Stimulated activated CD4-positive, alpha-beta T cell treated with anti-CD3 and anti-CD28 coated beads, Interleukin-12 subunit alpha, Interleukin-12 subunit beta, amount 100 ng/mL, for 4 hours (primary cell): Measurements from ENCODE around the gene HNRNPR.
"Not testable (repeated sequence)": the region's sequence is repeated elsewhere in the genome, so short reads cannot be mapped to it uniquely, and the experiment has no call there.

Experiments used
- DNase-seq: peaks from one replicate; pipeline ENCODE4 v3.0.0-alpha.2; 2020

The HNRNPR gene

GRCh38 chr1:23344111-23344986, at the start of gene HNRNPR:
TSS of gene HNRNPR (minus strand) at chr1:23344284. CDS start at chr1:23341008, 3,276 bp downstream.
- peak; percentile 100 for DNase-seq

GRCh38 chr1:23393706-23394105, 49.6 kb upstream of the HNRNPR start:
- no peak for DNase-seq

GRCh38 chr1:23392125-23392855, 48.2 kb upstream of the HNRNPR start:
- DNase-seq: no peak

- no peak for DNase-seq
These were observed 45.8 kb upstream of the HNRNPR start for GRCh38 chr1:23389837-23390321.

GRCh38 chr1:23387494-23387893, 43.4 kb upstream of the HNRNPR start:
- no peak for DNase-seq

- DNase-seq: no peak
These were observed 41.1 kb upstream of the HNRNPR start for GRCh38 chr1:23385119-23385621.

- DNase-seq: no peak
These were observed 40.4 kb upstream of the HNRNPR start for GRCh38 chr1:23384312-23385058.

- DNase-seq: no peak
These were observed 39.7 kb upstream of the HNRNPR start for GRCh38 chr1:23383577-23384311.

GRCh38 chr1:23381233-23381885, 37.3 kb upstream of the HNRNPR start:
- DNase-seq: no peak

- no peak for DNase-seq
These were observed 36.6 kb upstream of the HNRNPR start for GRCh38 chr1:23380719-23381118.

GRCh38 chr1:23380236-23380635, 36.2 kb upstream of the HNRNPR start:
- not testable (repeated sequence) for DNase-seq

GRCh38 chr1:23376890-23377811, 33.1 kb upstream of the HNRNPR start:
- DNase-seq: no peak

- not testable (repeated sequence) for DNase-seq
These were observed 30.1 kb upstream of the HNRNPR start for GRCh38 chr1:23374079-23374735.

GRCh38 chr1:23371987-23372880, 28.1 kb upstream of the HNRNPR start:
- DNase-seq: no peak

GRCh38 chr1:23370709-23371584, 26.9 kb upstream of the HNRNPR start:
- DNase-seq: no peak

- DNase-seq: no peak
These were observed 26.2 kb upstream of the HNRNPR start for GRCh38 chr1:23370330-23370708.

- DNase-seq: peak; percentile 28
These were observed 25.4 kb upstream of the HNRNPR start, which contains the start of gene ZNF436 for GRCh38 chr1:23369335-23370013. TSS of gene ZNF436 (minus strand) at chr1:23369836. CDS start at chr1:23368005, 1,831 bp downstream.
